HG02759 (cell line): Measurements from ENCODE around the gene CDSN.

Experiments used
- ATAC-seq: cut with Tn5 transposase; IDR thresholded peaks from one replicate; pipeline ENCODE4 v1.9.1; 2021; ENCODE audit warnings: mild to moderate bottlenecking, moderate library complexity; ENCODE audit not compliant: unreplicated experiment

The CDSN gene

DNA sequence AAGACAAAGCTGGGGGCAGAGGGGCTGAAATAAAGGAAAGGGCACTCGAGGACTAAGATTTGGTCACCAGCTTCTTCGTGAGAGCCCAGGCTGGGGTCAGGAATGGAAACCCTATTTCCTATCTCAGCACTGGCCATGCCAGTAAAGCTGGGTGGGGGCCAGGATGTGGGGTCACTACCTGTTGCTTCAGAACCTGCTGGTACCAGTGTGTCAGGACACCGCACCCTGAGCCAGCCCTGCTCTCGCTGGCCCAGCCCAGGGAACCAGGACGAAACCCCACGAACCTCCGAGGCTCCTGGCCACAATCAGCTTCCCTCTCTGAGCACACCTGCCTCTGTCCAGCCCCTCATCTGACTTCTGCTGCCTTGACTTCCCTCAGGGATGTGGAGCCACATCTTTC, 2.1 kb downstream of the CDSN start:
- no peak for ATAC-seq

DNA sequence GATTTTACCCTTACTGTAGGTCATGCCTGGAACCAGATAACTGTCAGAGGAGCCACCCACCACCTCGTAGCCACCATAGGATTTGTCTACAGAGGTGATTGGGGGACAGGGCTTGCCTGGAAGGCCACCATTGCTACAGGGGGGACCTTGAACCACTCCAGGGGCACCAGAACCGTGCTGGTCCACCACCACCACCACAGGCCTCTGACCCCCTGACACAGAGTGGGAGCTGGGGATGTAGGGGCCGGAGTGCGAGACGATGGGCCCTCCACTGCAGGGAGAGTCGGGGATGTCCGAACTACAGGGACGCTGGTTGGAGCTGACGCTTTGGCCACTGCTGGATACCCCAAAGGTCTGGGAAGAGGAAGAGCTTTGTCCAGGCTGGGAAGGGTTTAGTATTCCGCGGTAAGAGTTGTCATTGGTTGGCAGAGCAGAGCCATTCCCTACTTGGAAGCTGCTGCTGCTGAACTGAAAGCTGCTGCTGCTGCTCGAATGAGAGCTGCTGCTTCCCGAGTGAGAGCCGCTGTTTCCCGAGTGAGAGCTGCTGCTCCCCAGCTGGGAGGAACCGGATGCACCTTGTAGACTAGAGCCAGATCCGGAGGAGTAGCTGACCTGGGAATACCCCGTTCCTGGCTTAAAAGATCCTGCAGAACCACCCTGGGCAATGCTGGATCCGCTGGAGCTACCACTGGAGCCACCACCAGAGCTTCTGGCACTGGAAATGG, 3.4 kb downstream of the CDSN start:
- no peak for ATAC-seq

DNA sequence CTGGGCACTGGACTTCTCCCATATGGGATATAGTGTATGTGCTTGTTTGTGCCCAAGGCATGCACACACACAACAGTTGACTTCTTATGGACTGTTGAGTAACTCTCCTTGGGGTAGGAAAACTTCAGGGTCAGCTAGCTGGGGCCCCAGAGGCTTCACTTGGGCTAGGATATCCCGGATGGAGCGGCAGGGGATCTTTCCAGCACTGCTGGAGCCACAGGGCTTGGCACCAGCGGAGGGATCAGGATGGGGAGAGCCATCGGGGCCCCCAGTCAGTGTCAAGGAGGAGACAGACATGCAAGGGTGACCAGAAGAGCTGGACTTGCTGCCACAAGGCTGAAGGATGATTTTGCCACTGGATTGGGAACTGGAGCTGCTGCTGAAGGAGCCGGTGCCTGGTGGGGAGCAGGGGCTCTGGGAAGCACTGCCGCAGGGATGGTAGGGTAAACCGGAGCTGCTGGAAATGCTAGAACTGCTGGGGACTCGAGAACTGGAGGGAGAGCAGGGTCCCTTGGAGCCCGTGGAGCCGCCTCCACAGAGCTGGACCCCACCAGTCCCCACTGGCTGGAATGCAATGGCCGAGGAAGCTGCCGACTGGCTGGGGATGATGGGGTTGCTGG, 4.2 kb downstream of the CDSN start:
- no peak for ATAC-seq

DNA sequence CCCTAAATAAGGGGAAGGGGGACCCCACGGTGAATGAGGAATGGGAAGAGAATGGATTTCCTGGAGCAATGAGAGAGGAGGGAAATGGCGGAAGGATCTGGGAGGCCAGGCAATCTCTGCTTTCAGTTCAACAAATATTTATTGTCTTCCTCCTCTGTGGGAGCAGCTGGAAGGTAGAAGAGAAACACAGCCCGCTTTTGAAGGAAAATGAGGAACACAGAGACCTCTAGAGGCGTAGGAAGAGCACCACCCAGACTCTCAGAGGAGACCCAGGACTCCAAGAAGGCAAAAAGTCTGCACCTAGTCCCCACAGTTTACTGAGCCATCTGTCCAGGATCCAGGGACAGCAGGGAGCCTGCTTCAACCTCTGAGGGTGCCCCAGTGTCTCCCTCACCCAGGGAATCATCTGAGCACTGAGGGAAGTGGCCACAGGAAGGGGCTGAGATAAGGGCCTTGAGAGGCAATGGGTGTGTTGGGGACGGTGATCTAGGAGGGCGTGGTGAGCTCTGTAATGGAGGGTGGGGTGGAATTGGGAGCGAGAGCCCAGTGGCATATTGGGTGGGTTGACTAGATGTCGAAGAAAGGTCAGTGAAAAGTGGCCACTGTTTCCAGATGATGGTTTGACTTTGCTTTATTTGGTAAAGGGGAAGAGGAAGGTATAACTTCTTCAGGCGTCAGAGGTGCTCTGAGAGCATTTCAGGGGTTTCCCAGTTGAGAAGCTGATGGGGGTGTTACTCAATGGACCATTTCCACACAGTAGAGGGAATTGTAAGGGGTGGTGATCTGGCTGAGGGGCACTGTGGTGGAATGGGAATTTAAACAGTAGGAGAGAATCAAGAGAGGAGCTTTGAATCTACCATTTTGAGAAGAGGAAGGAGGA, 5.0 kb downstream of the CDSN start:
- ATAC-seq, result no peak

DNA sequence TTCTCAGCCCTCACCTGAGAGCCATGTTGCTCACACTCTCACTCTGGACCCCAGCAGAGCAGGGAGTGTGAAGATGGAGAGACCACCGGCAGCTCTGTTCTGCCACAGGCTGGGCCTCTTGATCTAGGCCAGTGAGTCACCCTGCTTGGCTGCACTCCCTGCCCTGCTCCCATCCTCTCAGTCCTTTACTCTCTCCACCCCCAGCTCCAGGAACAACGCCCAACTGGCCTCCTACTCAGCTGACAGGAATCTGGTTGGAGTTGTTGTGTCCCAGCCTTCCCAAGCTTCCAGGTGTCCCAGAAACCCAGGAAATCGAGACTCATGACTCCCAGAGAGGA, 5.7 kb downstream of the CDSN start, which contains the start of gene PSORS1C1:
Gene PSORS1C1, plus strand, starts transcription at position 260 of the 338 bp plus-strand sequence. CDS start 14,833 bp downstream, outside the sequence.
- ATAC-seq, result no peak

DNA sequence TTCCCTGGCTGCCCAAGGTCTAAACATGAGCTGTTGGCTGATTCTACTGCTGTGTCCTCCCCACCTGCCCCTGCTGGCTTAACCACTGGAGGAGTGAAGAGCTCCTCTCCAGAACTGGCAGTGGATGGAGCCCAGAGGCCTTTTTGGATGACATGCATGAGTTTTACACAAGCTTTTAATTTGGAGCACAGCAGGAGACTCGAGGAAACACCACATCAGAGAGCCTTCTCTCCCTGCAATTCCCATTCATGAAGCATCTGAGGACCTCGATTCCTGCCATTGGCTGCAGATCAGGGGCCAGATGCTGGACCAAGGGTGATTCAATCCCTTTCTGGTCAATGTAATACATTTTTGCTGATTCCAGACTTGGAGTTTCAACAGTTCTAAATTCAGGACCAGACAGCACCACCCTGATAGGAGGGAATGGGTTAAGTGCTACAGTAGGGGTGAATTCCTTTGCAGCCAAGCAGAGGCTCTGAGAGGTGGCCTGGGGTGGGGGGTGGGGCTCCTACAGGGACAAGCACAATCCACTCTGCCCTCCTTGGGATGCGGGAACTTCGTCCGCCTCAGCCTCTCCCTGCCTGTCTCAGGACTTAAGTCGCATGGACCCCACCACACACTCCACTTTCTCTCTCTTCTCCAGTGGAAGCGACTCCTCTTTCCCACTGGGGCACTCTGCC, 6.2 kb downstream of the CDSN start:
- no peak for ATAC-seq

DNA sequence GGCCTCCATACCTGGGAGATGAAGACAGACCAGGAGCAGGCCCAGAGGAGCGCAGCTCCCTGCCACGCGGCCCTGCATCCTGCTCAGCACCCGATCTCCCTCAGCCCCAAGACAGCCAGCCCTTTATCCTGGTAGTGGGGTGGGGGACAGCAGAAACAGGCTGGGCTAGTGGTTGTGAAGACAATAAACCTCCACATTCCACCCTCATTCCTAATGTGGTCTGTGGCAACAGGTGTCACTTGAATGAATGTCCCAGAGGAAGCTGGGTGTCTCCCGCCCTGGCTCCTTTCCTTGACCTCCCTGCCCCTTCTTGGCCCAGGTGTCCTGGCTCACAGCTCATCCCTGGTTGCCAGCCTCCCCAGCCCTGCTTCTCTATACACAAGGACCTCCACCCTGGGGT, 7.8 kb downstream of the CDSN start, which contains the start of gene C6orf15:
Gene C6orf15, minus strand, starts transcription at position 98 of the 400 bp plus-strand sequence. Its CDS starts 20 bp downstream, at position 78.
- no peak for ATAC-seq

DNA sequence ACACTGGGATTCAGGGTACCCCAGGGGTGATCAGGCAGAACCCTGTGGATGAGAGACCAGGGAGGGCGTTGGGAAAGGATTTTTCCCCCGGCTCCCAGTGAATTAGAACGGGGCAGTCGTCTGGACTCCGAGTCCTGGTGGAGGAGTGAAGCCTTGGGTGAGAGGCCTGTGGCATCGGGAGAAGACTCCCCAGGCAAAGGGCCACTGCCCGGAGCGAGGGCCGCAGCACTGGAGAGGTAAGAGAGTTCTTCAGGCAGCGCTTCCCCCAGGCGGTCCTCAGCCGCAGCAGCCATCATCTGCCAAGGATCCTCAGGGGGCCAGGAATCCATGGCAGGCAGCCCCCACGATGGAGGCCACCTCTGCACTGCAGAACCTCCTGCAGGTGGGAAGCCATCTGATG, 8.5 kb downstream of the CDSN start:
- no peak for ATAC-seq

DNA sequence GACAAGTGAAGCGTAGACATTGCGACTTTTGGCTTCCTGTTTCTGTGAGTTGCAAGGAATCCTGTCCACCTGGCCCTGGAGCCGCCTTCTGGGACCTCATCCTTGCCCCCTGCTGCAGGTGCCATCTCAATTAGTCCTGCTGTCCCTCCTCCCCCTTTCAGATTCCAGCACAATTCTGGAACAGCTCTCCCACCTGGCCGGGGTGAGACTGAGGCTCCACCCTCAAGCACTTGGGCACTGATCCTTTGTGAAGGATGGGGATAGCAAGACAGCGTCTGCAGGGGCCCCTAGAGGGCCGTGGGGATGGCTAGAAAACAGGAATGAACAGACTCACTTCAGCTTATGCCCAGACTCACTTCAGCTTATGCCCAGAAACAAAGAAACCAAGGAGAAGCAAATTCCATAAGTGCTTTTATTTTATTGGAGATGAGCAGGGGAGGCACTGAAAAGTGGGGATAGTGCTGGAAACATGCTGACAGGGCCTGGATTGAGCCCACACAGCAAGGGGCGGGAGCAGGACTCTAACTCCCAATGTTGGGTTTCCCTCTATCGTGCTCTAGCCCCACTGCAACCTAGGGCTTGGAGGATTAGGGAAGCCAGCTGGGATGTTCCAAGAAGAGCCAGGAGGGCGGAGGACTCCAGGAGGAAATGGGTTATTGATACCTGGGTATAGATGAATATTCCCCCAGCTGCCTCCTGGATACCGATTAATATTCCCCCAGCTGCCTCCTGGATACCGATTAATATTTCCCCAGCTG, 9.2 kb downstream of the CDSN start:
- ATAC-seq, result no peak

DNA sequence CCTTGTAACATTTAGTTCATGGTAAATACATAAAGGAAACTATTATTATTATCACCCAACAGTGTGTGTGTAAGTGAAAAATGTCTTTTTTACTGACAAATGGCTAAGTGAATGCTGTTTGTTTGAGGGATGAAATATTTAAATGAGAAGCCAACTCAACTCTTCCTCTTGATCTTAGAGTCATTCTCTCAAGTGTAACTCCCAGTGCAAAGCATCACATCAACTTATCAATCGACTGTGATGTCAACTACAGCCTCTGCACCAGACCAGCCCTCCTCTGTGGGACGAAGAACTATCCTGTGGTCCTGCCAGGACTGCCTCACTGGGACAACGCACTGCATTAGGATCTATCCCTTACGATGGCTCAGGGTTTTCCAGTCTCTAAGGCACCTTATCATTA, 13.2 kb downstream of the CDSN start:
- ATAC-seq, result no peak

DNA sequence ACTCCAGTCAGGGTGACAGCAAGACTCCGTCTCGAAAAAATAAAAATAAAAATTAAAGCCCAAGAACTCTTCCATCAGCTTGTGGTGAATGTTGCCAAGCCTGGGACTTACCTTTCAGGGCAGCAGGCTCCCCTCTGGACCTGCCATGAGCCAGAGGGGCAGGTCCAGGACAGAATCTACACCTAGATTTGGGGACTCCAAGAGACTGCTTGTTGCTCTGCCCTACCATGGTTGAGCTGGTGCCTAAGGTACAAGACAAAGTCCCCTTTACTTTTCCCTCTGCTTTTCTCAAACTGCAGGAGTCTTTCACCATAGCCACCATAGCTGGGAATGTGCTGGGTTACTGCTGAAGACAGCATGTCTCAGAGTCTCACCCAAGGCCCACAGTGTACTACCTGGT, 17.1 kb downstream of the CDSN start:
- ATAC-seq, result no peak

DNA sequence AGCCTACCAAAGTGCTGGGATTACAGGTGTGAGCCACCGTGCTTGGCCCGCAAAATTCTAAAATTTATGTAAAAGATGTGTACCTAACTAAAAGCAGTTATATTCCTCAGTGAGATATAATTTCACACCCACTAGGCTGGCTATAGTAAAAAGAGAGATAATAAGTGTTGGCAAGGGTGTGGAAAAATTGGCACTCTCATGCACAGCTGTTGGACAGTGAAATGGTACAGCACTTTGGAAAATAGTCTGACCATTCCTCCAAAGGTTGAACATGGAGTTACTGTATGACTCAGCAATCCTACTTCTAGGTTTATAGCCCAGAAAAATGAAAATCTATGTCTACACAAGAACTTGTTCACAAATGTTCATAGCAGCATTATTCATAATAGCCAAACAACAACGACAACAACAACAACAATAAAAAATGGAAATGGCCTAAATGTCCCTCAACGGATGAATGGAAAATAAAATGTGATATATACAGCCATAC, 21.8 kb downstream of the CDSN start:
- ATAC-seq, result no peak

DNA sequence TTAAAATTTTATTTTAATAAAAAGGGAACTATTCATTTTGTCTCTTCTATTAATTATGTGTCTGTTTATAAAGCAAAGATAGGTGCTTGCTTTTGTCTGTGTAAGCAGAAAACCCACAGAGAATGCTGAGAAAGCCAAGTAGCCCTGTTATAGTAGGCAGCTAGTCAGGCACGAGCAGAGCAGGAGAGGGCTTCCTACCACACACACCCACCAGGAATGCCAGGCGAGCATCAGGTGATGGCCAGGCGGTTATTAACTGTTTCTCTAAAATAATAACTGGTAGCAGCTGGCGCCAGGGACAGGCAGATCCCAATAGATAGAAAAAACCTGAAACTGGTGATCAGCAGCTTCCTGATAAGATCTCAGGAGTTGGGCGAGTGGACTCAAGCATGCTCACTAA, 23.6 kb downstream of the CDSN start:
- ATAC-seq, result no peak

DNA sequence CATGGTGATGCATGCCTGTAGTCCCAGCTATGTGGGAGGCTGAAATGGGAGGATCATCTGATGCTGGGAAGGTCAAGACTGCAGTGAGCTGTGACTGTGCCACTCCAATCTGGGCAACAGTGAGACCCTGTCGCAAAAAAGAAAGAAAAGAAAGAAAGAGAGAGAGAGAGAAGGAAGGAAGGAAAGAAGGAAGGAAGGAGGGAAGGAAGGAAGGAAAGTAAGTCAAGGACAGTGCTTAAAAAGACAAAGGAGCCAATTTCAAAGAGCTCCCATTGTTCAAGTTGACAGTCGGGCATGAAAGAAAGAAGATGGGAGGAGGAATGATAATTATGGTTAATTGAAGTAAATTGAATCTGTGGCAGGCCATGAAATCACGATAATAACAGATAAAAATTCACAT, 24.0 kb downstream of the CDSN start:
- ATAC-seq, result no peak

DNA sequence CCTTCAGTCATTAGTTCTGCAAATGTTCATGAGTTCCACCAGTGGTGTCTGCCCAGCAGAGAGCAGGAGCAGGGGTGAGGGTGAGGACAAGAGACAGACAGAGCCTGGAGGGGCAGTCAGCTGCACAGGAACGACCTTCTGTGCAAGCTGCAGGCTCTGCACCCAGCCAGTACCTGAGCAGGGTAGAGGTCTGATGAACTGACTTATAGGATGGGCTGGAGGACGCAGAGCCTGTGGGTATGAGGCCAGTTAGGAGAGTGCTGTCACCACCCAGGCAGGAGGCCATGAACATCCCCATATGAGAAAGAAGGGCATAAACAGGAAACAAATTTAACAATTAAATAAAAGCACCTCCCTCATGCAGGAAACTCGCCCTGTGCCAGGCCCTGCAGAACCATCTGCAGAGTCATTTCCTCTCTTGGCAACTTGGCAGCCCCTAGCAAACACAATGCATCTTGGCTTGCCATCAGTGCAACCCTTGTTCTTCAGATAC, 25.8 kb downstream of the CDSN start:
- ATAC-seq, result no peak

DNA sequence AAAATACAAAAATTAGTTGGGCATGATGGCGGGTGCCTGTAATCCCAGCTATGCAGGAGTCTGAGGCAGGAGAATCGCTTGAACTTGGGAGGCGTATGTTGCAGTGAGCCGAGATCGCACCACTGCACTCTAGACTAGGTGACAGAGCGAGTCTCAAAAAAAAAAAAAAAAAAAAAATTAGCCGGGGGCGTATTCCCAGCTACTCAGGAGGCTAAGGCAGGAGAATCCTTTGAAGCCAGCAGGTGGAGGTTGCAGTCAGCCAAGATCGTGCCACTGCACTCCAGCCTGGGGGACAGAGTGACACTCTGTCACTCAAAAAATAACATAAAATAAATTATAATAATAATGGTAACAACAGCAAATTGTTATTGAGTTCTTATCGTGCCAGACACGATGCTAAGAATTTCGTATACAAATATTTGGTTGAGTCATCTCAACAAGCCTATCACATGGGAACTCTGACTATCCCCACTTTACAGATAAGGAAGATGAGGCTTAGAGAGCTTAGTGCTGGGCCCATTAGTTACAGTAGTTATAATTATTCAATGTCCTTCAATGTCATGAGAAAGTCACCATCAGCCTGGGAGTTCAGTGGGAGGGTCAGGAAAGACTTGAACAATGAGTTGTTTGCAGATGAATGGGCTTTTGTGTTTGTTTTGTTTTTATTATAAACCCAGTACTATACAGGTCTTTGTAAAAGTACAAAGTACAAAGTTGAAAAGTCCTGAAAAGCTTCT, 27.3 kb downstream of the CDSN start:
- ATAC-seq, result no peak

DNA sequence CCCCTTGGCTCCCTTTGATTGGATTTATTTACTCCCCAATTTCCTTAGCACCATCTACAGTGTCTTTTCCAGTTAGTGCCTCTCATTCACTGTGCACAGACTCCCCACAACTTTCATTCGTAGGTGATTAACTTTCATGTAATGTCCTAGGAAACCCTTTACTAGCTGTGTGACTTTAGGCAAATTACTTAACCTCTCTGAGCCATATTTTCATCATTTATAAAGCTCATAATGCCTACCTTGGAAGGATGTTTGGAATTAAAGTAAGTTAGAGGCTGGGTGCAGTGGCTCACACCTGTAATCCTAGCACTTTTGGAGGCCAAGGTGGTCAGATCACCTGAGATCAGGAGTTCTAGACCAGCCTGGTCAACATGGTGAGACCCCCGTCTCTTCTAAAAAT, 28.0 kb downstream of the CDSN start:
- no peak for ATAC-seq

DNA sequence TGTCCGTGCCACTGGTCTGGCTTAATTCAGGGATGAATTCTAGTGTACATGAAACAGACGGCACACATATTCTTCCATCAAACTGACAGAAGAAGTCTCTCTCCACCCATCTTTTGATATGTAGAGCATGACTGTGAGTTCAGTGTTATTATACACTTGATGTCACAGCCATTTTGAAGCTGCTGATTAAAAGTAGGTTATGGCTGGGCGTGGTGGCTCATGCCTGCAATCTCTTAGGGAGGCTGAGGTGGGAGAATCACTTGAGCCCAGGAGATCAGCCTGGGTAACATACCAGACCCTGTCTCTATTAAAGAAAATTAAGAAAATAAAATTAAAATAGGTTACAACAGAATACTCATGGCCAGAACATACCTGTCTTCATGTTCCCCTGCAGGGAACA, 28.6 kb downstream of the CDSN start:
- no peak for ATAC-seq

DNA sequence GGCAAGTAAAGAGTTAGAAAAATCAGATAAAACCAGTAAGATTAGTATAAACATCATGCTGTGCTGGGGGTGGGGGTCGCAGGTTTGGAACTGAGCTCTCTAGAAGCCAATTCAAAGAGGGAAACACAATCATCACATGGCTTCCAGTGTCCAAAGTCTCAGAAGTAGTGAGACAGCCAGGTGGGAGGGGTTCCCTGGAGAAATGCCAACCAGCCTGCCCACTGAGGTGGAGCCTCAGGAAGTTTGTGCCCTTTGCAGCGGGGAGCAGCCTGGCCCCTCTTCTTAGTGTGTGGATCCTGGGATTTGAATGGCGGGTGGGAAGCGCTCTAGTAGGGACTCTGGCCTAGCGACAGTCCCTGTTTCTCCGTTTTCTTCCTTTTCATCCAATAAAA, 29.3 kb downstream of the CDSN start:
- ATAC-seq, result no peak
